Loucy (cell line): ENCODE data around the gene SZT2.

Source experiments
- EZH2phosphoT487 ChIP-seq: fragments of 200-600 bp; IDR thresholded peaks from 2 replicates; pipeline ENCODE4 v1.6.1; 2018; ENCODE audit warnings: antibody characterized with exemption, mild to moderate bottlenecking, moderate library complexity, borderline replicate concordance
- TF ChIP-seq, protein P1 (sequence below): fragments of 200-600 bp; sonication (generic); conservative IDR thresholded peaks from 2 replicates; pipeline ENCODE4 v1.5.1; 2014; ENCODE audit warnings: mild to moderate bottlenecking, antibody characterized with exemption, low read length

GRCh38 chr1:43464681-43465504 is 75.2 kb downstream of the SZT2 start:
- TF ChIP-seq, protein P1, sequence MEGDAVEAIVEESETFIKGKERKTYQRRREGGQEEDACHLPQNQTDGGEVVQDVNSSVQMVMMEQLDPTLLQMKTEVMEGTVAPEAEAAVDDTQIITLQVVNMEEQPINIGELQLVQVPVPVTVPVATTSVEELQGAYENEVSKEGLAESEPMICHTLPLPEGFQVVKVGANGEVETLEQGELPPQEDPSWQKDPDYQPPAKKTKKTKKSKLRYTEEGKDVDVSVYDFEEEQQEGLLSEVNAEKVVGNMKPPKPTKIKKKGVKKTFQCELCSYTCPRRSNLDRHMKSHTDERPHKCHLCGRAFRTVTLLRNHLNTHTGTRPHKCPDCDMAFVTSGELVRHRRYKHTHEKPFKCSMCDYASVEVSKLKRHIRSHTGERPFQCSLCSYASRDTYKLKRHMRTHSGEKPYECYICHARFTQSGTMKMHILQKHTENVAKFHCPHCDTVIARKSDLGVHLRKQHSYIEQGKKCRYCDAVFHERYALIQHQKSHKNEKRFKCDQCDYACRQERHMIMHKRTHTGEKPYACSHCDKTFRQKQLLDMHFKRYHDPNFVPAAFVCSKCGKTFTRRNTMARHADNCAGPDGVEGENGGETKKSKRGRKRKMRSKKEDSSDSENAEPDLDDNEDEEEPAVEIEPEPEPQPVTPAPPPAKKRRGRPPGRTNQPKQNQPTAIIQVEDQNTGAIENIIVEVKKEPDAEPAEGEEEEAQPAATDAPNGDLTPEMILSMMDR = no peak
- no peak for TF ChIP-seq EZH2phosphoT487
